ENCODE results near the gene PRKCQ. TPM values are rescaled to one million over a fixed set of nuclear protein-coding genes. Genes with fewer than 3 reads are reported as not detected.
"Not testable (repeated sequence)": the region's sequence is repeated elsewhere in the genome, so short reads cannot be mapped to it uniquely, and the experiment has no call there.

Gene PRKCQ
- total RNA-seq, 2 experiments from 2014 or later = 32.9 to 39.0 TPM

- Mint-ChIP-seq H3K27me3 (no peaks in the 10 kb centered on the region), H3K4me3 (no peak overlapping the region), H3K9me3 (ENCODE audit: low read depth) (peaks cover 8% of the 10 kb centered on the region), H3K4me1 (peaks cover 33% of the 10 kb centered on the region), H3K36me3 (ENCODE audit: low read depth) (peaks cover 73% of the 10 kb centered on the region), H3K27ac (no peak overlapping the region)
- intact Hi-C loops (cut with DNase I, micrococcal nuclease) = no loop called here
- no peak for ATAC-seq
- CTCF ChIA-PET = interaction anchor here (0.8 to 2.2 kb wide), 4 partner anchors 9 to 207 kb away, joined by 3 to 5 read pairs (median 3); no protein-coding TSS in a partner anchor
- no peak for DNase-seq
- POLR2A ChIA-PET = no interaction called here
Measured at GRCh38 chr10:6463366-6463765, 116.7 kb downstream of the PRKCQ start.

DNA sequence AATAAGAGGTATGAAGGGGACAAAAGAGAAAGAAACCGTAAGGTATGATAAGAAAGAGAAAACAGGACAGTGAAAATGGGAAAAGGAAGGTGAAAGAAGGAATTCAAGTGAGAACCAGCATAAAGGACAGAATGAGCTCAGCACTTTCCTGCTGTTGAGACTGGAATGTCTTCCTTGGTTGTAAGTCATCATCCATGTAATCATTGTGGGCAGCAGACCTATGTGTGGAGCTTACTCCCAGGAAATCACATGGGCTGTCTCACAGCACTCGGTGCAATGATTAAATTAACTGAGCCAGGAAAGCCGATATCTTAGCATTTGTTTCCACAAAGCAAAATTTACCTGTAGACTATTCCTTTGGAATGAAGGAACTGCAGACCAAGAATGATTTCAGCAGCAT is 118.1 kb downstream of the PRKCQ start:
- intact Hi-C loops (cut with DNase I, micrococcal nuclease) = no loop called here
- ATAC-seq (no peak), DNase-seq (no peak)
- peaks cover 77% of the 10 kb centered on the region for H3K36me3 Mint-ChIP-seq (ENCODE audit: low read depth)
- no peaks in the 10 kb centered on the region for H3K27me3 Mint-ChIP-seq
- no peak overlapping the region for H3K27ac Mint-ChIP-seq
- ChIA-PET POLR2A (no interaction called here), CTCF (interaction anchor here (0.5 to 0.6 kb wide), 2 partner anchors 40 to 451 kb away, joined by 3 read pairs; no protein-coding TSS in a partner anchor)
- no peak overlapping the region for H3K4me3 Mint-ChIP-seq
- peaks cover 8% of the 10 kb centered on the region for H3K9me3 Mint-ChIP-seq (ENCODE audit: low read depth)
- H3K4me1 Mint-ChIP-seq = peaks cover 31% of the 10 kb centered on the region

- no peak overlapping the region for H3K4me3 Mint-ChIP-seq
- no peaks in the 10 kb centered on the region for H3K27me3 Mint-ChIP-seq
- intact Hi-C loops (cut with DNase I, micrococcal nuclease) = no loop called here
- peaks cover 22% of the 10 kb centered on the region for H3K4me1 Mint-ChIP-seq
- DNase-seq = no peak
- peaks cover 83% of the 10 kb centered on the region for H3K36me3 Mint-ChIP-seq (ENCODE audit: low read depth)
- H3K9me3 Mint-ChIP-seq (ENCODE audit: low read depth) = peaks cover 8% of the 10 kb centered on the region
- POLR2A ChIA-PET = no interaction called here
- CTCF ChIA-PET = no interaction called here
- no peak for ATAC-seq
- H3K27ac Mint-ChIP-seq = peak overlapping the region; percentile 1
Measured at GRCh38 chr10:6460861-6461409, 119.1 kb downstream of the PRKCQ start.

DNA sequence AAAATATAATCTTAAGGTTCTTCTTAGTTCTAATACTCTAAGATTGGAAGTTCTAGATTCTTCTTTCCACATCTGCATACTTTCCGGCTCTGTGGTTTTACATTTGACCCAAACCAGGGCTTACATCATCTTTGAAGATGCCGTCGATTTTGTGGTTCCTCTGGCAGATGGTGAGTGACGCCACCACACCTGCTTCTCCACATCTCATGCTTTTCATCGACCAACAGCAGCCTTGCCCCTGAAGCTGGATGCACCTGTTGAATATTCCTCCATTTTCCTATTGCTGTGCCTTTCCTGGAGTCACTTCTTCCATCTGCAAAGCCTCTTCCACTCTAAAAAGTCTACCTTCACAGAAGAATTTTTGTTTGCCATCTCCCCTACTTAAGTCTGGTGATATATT is 121.3 kb downstream of the PRKCQ start:
- Mint-ChIP-seq H3K4me1 (peaks cover 8% of the 10 kb centered on the region), H3K27ac (peak overlapping the region; percentile 58), H3K36me3 (ENCODE audit: low read depth) (peaks cover 86% of the 10 kb centered on the region), H3K9me3 (ENCODE audit: low read depth) (peaks cover 8% of the 10 kb centered on the region), H3K4me3 (no peak overlapping the region), H3K27me3 (no peaks in the 10 kb centered on the region)
- ChIA-PET CTCF (interaction anchor here (0.9 to 1.2 kb wide), 3 partner anchors 83 to 189 kb away, joined by 3 to 5 read pairs (median 4); no protein-coding TSS in a partner anchor), POLR2A (no interaction called here)
- ATAC-seq = no peak
- intact Hi-C loops (cut with DNase I, micrococcal nuclease) = no loop called here
- DNase-seq = no peak

- H3K9me3 Mint-ChIP-seq (ENCODE audit: low read depth) = peaks cover 8% of the 10 kb centered on the region
- POLR2A ChIA-PET = no interaction called here
- no peak for DNase-seq
- no peak for ATAC-seq
- CTCF ChIA-PET = interaction anchor here (0.9 kb wide), 1 partner anchor 65 kb away, joined by 3 read pairs; no protein-coding TSS in a partner anchor
- H3K36me3 Mint-ChIP-seq (ENCODE audit: low read depth) = peaks cover 79% of the 10 kb centered on the region
- peaks cover 8% of the 10 kb centered on the region for H3K4me1 Mint-ChIP-seq
- intact Hi-C loops (cut with DNase I, micrococcal nuclease) = no loop called here
- no peak overlapping the region for H3K27ac Mint-ChIP-seq
- no peaks in the 10 kb centered on the region for H3K27me3 Mint-ChIP-seq
- H3K4me3 Mint-ChIP-seq = no peak overlapping the region
Measured at GRCh38 chr10:6457376-6457775, 122.7 kb downstream of the PRKCQ start.

- peaks cover 7% of the 10 kb centered on the region for H3K9me3 Mint-ChIP-seq (ENCODE audit: low read depth)
- CTCF ChIA-PET = interaction anchor here (0.5 to 1.6 kb wide), 4 partner anchors 10 to 54 kb away, joined by 4 to 6 read pairs (median 4); no protein-coding TSS in a partner anchor
- no peak overlapping the region for H3K4me3 Mint-ChIP-seq
- no peak for ATAC-seq
- no peak for DNase-seq
- H3K27me3 Mint-ChIP-seq = no peaks in the 10 kb centered on the region
- intact Hi-C loops (cut with DNase I, micrococcal nuclease) = no loop called here
- POLR2A ChIA-PET = no interaction called here
- H3K4me1 Mint-ChIP-seq = peaks cover 8% of the 10 kb centered on the region
- peaks cover 75% of the 10 kb centered on the region for H3K36me3 Mint-ChIP-seq (ENCODE audit: low read depth)
- H3K27ac Mint-ChIP-seq = no peak overlapping the region
Measured at GRCh38 chr10:6456067-6456466, 124.0 kb downstream of the PRKCQ start.

- no peak overlapping the region for H3K27ac Mint-ChIP-seq
- peaks cover 3% of the 10 kb centered on the region for H3K9me3 Mint-ChIP-seq (ENCODE audit: low read depth)
- peaks cover 8% of the 10 kb centered on the region for H3K4me1 Mint-ChIP-seq
- H3K36me3 Mint-ChIP-seq (ENCODE audit: low read depth) = peaks cover 74% of the 10 kb centered on the region
- CTCF ChIA-PET = interaction anchor here (0.5 to 1.6 kb wide), 4 partner anchors 9 to 54 kb away, joined by 4 to 6 read pairs (median 4); no protein-coding TSS in a partner anchor
- ATAC-seq (no peak), DNase-seq (no peak)
- POLR2A ChIA-PET = no interaction called here
- H3K27me3 Mint-ChIP-seq = no peaks in the 10 kb centered on the region
- intact Hi-C loops (cut with DNase I, micrococcal nuclease) = no loop called here
- H3K4me3 Mint-ChIP-seq = no peak overlapping the region
Measured at GRCh38 chr10:6455592-6455991, 124.5 kb downstream of the PRKCQ start.

- ChIA-PET POLR2A (no interaction called here), CTCF (interaction anchor here (0.8 to 3.4 kb wide), 20 partner anchors 9 to 322 kb away, joined by 3 to 12 read pairs (median 5); no protein-coding TSS in a partner anchor)
- H3K27ac Mint-ChIP-seq = no peak overlapping the region
- no peaks in the 10 kb centered on the region for H3K27me3 Mint-ChIP-seq
- no peak for DNase-seq
- H3K4me1 Mint-ChIP-seq = peaks cover 27% of the 10 kb centered on the region
- intact Hi-C loops (cut with DNase I, micrococcal nuclease) = no loop called here
- no peaks in the 10 kb centered on the region for H3K9me3 Mint-ChIP-seq (ENCODE audit: low read depth)
- peaks cover 32% of the 10 kb centered on the region for H3K36me3 Mint-ChIP-seq (ENCODE audit: low read depth)
- no peak for ATAC-seq
- no peak overlapping the region for H3K4me3 Mint-ChIP-seq
Measured at GRCh38 chr10:6446711-6447110, 133.4 kb downstream of the PRKCQ start.

DNA sequence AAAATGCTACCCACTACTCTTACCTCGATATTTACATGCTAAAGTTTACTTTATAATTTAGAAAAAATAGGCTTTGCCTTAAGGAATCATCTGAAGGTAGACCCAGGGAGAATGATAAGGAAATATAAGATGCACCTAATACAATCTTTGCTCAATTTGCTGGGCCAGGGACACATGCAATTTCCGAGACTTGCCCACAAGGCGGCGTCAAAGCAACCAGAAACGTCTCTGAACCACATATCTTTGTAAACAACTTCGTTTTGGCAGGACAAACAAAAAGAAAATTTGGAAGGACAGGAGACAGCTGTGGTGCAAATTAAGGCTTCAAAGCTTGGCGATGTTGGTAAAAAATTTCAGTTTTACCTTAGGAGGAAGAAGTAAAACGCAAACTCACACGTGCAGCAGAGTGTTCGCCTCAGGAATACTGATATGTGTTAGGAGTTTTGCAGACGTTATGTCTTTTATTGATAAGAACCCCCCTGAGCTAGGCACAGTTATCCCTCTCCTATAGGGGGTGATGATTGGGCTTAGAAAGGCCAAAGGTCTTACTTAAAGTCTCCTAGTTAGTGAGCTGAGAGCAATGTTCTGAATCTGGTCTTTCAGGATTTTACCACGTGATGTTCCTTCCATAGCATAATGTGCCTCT is 134.3 kb downstream of the PRKCQ start:
- no peaks in the 10 kb centered on the region for H3K27me3 Mint-ChIP-seq
- no peaks in the 10 kb centered on the region for H3K9me3 Mint-ChIP-seq (ENCODE audit: low read depth)
- POLR2A ChIA-PET = no interaction called here
- peak overlapping the region; percentile 25 for H3K27ac Mint-ChIP-seq
- ATAC-seq (peak; percentile 73), DNase-seq (peak; percentile 80)
- H3K4me1 Mint-ChIP-seq = peaks cover 30% of the 10 kb centered on the region
- CTCF ChIA-PET = interaction anchor here (0.6 to 3.4 kb wide), 33 partner anchors 8 to 964 kb away, joined by 3 to 12 read pairs (median 4); no protein-coding TSS in a partner anchor
- H3K4me3 Mint-ChIP-seq = no peak overlapping the region
- peaks cover 35% of the 10 kb centered on the region for H3K36me3 Mint-ChIP-seq (ENCODE audit: low read depth)
- intact Hi-C loops (cut with DNase I, micrococcal nuclease) = loop anchor here in 1 of 2 experiments (2.0 kb wide), 1 partner anchor 203 kb away; no protein-coding TSS in a partner anchor

GRCh38 chr10:6439875-6440274 is 140.2 kb downstream of the PRKCQ start:
- intact Hi-C loops (cut with DNase I, micrococcal nuclease); ATAC-seq; H3K27me3 Mint-ChIP-seq; DNase-seq; H3K27ac Mint-ChIP-seq; POLR2A ChIA-PET; H3K9me3 Mint-ChIP-seq (ENCODE audit: low read depth); H3K4me3 Mint-ChIP-seq: not testable (repeated sequence)
- Mint-ChIP-seq H3K36me3 (ENCODE audit: low read depth) (peaks cover 47% of the 10 kb centered on the region), H3K4me1 (peaks cover 28% of the 10 kb centered on the region)
- CTCF ChIA-PET = interaction anchor here (0.8 to 1.1 kb wide), 2 partner anchors 139 to 230 kb away, joined by 3 to 4 read pairs; no protein-coding TSS in a partner anchor

GRCh38 chr10:6431861-6432260 is 148.2 kb downstream of the PRKCQ start:
- H3K4me3 Mint-ChIP-seq = no peak overlapping the region
- ATAC-seq (no peak), DNase-seq (no peak)
- H3K27me3 Mint-ChIP-seq = no peaks in the 10 kb centered on the region
- intact Hi-C loops (cut with DNase I, micrococcal nuclease) = no loop called here
- POLR2A ChIA-PET = no interaction called here
- H3K9me3 Mint-ChIP-seq (ENCODE audit: low read depth) = no peaks in the 10 kb centered on the region
- H3K36me3 Mint-ChIP-seq (ENCODE audit: low read depth) = peaks cover 42% of the 10 kb centered on the region
- no peaks in the 10 kb centered on the region for H3K4me1 Mint-ChIP-seq
- CTCF ChIA-PET = interaction anchor here (1.0 to 1.1 kb wide), 2 partner anchors 14 to 246 kb away, joined by 3 read pairs; no protein-coding TSS in a partner anchor
- H3K27ac Mint-ChIP-seq = peak overlapping the region; percentile 15

DNA sequence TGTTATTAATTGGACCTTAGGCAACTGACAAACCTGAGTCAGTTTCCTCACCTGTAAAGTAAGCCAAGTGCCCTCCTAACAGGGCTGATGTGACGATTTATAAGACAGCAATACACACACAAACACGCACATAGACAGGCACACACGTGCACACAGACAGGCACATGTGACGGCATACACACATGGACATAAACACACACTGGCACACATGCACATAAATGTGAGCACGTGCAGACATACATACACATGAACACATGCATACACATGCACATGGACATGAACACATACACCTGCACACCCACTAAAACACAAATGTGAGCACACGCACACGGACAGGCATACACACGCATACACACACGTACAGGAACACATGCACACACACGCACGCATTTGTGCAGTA is 148.9 kb downstream of the PRKCQ start:
- ATAC-seq (no peak), DNase-seq (no peak)
- H3K27me3 Mint-ChIP-seq = no peaks in the 10 kb centered on the region
- peaks cover 36% of the 10 kb centered on the region for H3K36me3 Mint-ChIP-seq (ENCODE audit: low read depth)
- no peaks in the 10 kb centered on the region for H3K9me3 Mint-ChIP-seq (ENCODE audit: low read depth)
- H3K4me3 Mint-ChIP-seq = no peak overlapping the region
- ChIA-PET CTCF (interaction anchor here (1.1 kb wide), 1 partner anchor 247 kb away, joined by 3 read pairs; no protein-coding TSS in a partner anchor), POLR2A (no interaction called here)
- intact Hi-C loops (cut with DNase I, micrococcal nuclease) = no loop called here
- H3K4me1 Mint-ChIP-seq = no peaks in the 10 kb centered on the region
- H3K27ac Mint-ChIP-seq = no peak overlapping the region

All from activated CD4-positive, alpha-beta T cell treated with anti-CD3 and anti-CD28 coated beads for 36 hours (primary cell).